Tibial nerve (tissue), 4 donors: ENCODE measurements around the gene CDH6. TPM values are rescaled to one million over a fixed set of nuclear protein-coding genes. Genes with fewer than 3 reads are reported as not detected.

ENCODE experiments used
- DNase-seq, 2 donors: peaks; one replicate each; pipeline ENCODE4 v3.0.0-alpha.2; 2019; ENCODE audit warnings: low spot score in 2 of 2
- H3K27ac ChIP-seq, 4 donors: fragments of 200-600 bp; sonication (generic) in 3 of 4; one replicate each; pipeline ENCODE4 v1.5.1; 2017 to 2019; ENCODE audit warnings: mild to moderate bottlenecking in 1 of 4
- H3K27me3 ChIP-seq, 2 donors: fragments of 200-600 bp; sonication (generic) in 1 of 2; one replicate each; pipeline versions ENCODE4 v1.5.1 to v1.6.0; 2017 to 2019
- H3K36me3 ChIP-seq, 3 donors: fragments of 200-600 bp; sonication (generic); one replicate each; pipeline ENCODE4 v1.5.1; 2018 to 2019
- H3K4me1 ChIP-seq, 4 donors: fragments of 200-600 bp; sonication (generic) in 3 of 4; one replicate each; pipeline ENCODE4 v1.5.1; 2017 to 2019
- H3K4me3 ChIP-seq, 4 donors: fragments of 200-600 bp; sonication (generic) in 3 of 4; one replicate each; pipeline ENCODE4 v1.5.1; 2017 to 2019; ENCODE audit warnings: mild to moderate bottlenecking in 1 of 4, moderate library complexity in 1 of 4
- H3K9me3 ChIP-seq, 4 donors: fragments of 200-600 bp; sonication (generic) in 3 of 4; one replicate each; pipeline ENCODE4 v1.5.1; 2017 to 2019
- CTCF ChIP-seq, 5 experiments: fragments of 200-600 bp in 3 of 5; fragments of 450-650 bp in 2 of 5; sonication (generic) in 3 of 5; IDR thresholded peaks; one replicate each; pipeline ENCODE4 v1.5.1; 2016 to 2019; ENCODE audit warnings: antibody characterized with exemption in 5 of 5, mild to moderate bottlenecking in 3 of 5, moderate library complexity in 2 of 5
- EP300 ChIP-seq, 2 donors: sonication (generic); formaldehyde crosslinking; IDR thresholded peaks; one replicate each; pipeline ENCODE4 v1.6.1; 2017; ENCODE audit warnings: antibody characterized with exemption in 2 of 2, mild to moderate bottlenecking in 1 of 2
- POLR2A ChIP-seq, 2 donors: fragments of 450-650 bp; IDR thresholded peaks; one replicate each; pipeline ENCODE4 v1.6.1; 2017; ENCODE audit warnings: antibody characterized with exemption in 2 of 2, mild to moderate bottlenecking in 2 of 2, moderate library complexity in 2 of 2
- WGBS, 2 donors: methylation state at CpG; one replicate each; pipeline ENCODE4 v1.1.5; 2018; 5-methylcytosine and 5-hydroxymethylcytosine counted together
- total RNA-seq, 4 donors: library from RNA; depleted of rRNA; stranded (reverse); fragments of >200 nt; gene quantifications; one replicate each; pipeline ENCODE4 v1.1.0, GENCODE V29; 2016

Gene CDH6
- total RNA-seq, 4 donors from 2014 or later: 10.8 to 23.9 (median 17.5) TPM

DNA sequence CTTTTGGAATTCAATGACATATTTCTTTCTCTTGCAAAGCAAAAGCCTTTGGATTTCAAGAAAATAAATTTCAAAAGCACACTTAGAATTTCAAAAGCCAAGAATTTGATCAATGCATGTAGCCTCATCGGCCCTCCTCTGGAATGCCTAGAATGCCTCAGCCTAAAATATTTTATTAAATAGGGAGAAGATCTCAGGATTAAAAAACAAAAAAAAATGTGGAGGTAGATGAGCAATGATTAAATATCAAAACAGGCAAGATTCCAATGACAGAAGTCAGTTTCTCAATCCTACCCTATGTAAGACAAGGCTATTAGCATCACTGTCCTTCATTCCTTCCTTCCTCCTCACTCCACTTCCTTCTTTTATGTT is 169.0 kb downstream of the CDH6 start:
- DNase-seq: no peak
- no peak for TF ChIP-seq CTCF (IDR thresholded peaks at IDR 0.05)
- TF ChIP-seq POLR2A (IDR thresholded peaks at IDR 0.05): no peak
- no peak for TF ChIP-seq EP300 (IDR thresholded peaks at IDR 0.05)
- H3K27me3 ChIP-seq: no peaks in the 10 kb centered on the region
- H3K4me3 ChIP-seq: no peak overlapping the region
- no peaks in the 10 kb centered on the region for H3K9me3 ChIP-seq
- H3K36me3 ChIP-seq: no peaks in the 10 kb centered on the region
- no peak overlapping the region for H3K27ac ChIP-seq
- H3K4me1 ChIP-seq: peaks cover 0 to 5% (median 0%) of the 10 kb centered on the region in 4 donors
- 36 to 55% methylated on average over 1 of the region's 1 CpG for WGBS, 2 donors

GRCh38 chr5:31362931-31363568 is 169.6 kb downstream of the CDH6 start:
- no peak for TF ChIP-seq EP300 (IDR thresholded peaks at IDR 0.05)
- TF ChIP-seq CTCF (IDR thresholded peaks at IDR 0.05): no peak
- TF ChIP-seq POLR2A (IDR thresholded peaks at IDR 0.05): no peak
- Histone ChIP-seq H3K36me3 (no peaks in the 10 kb centered on the region), H3K4me3 (no peak overlapping the region), H3K27me3 (no peaks in the 10 kb centered on the region), H3K27ac (no peak overlapping the region), H3K9me3 (no peaks in the 10 kb centered on the region), H3K4me1 (peaks cover 0 to 5% (median 0%) of the 10 kb centered on the region in 4 donors)
- 83 to 84% methylated on average over 3 of the region's 3 CpGs for WGBS, 2 donors
- DNase-seq: no peak

- Histone ChIP-seq H3K36me3 (no peaks in the 10 kb centered on the region), H3K4me3 (no peak overlapping the region), H3K27ac (no peak overlapping the region), H3K9me3 (no peaks in the 10 kb centered on the region), H3K4me1 (peaks cover 0 to 5% (median 0%) of the 10 kb centered on the region in 4 donors), H3K27me3 (no peaks in the 10 kb centered on the region)
- DNase-seq: no peak
- TF ChIP-seq POLR2A (IDR thresholded peaks at IDR 0.05): no peak
- TF ChIP-seq CTCF (IDR thresholded peaks at IDR 0.05): no peak
- TF ChIP-seq EP300 (IDR thresholded peaks at IDR 0.05): no peak
- 86 to 88% methylated on average over 2 of the region's 2 CpGs for WGBS, 2 donors
Measured at GRCh38 chr5:31364881-31365636, 171.6 kb downstream of the CDH6 start.

GRCh38 chr5:31365776-31366175 is 172.3 kb downstream of the CDH6 start:
- no peak for TF ChIP-seq EP300 (IDR thresholded peaks at IDR 0.05)
- no peak for TF ChIP-seq CTCF (IDR thresholded peaks at IDR 0.05)
- no peak for TF ChIP-seq POLR2A (IDR thresholded peaks at IDR 0.05)
- WGBS, 2 donors: 91 to 97% methylated on average over 3 of the region's 3 CpGs
- Histone ChIP-seq H3K4me1 (peaks cover 0 to 5% (median 0%) of the 10 kb centered on the region in 4 donors), H3K36me3 (no peaks in the 10 kb centered on the region), H3K27me3 (no peaks in the 10 kb centered on the region), H3K27ac (no peak overlapping the region), H3K4me3 (no peak overlapping the region), H3K9me3 (no peaks in the 10 kb centered on the region)
- DNase-seq: no peak

DNA sequence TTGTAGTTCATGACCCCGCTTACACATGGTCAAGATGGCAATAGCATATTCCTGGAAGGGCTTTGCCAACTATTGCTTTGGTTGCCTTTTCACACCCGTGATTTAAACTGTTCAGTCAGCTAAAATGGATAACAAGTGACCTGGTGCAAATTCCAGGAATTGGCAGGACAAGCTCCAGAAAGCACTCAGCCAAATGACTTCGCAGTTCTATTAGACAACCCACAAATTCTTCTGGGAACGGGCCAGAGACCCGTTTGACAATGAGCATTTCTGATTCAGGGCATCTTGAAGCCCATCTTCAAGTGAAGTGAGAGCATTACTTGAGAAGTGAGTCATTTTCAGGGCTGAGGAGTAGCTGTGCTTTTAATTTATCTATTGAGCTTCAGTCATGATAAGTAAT is 173.5 kb downstream of the CDH6 start:
- WGBS, 2 donors: 31 to 47% methylated on average over 5 of the region's 5 CpGs
- H3K27me3 ChIP-seq: no peaks in the 10 kb centered on the region
- H3K9me3 ChIP-seq: no peaks in the 10 kb centered on the region
- no peak overlapping the region for H3K4me3 ChIP-seq
- no peaks in the 10 kb centered on the region for H3K36me3 ChIP-seq
- H3K4me1 ChIP-seq: peaks cover 0 to 5% (median 0%) of the 10 kb centered on the region in 4 donors
- DNase-seq: no peak
- H3K27ac ChIP-seq: no peak overlapping the region
- TF ChIP-seq POLR2A (IDR thresholded peaks at IDR 0.05) (no peak), CTCF (IDR thresholded peaks at IDR 0.05) (no peak), EP300 (IDR thresholded peaks at IDR 0.05) (no peak)
